ENCODE data around the gene RBM20. TPM values are rescaled to one million over a fixed set of nuclear protein-coding genes. Genes with fewer than 3 reads are reported as not detected.
"Not testable (repeated sequence)": the region's sequence is repeated elsewhere in the genome, so short reads cannot be mapped to it uniquely, and the experiment has no call there.

RBM20 gene
- total RNA-seq (2014; rRNA removed; shearing (Covaris generic)): 0.27 and 0.40 TPM in 2 replicates
- 0.19 and 0.66 TPM in 2 replicates for polyA plus RNA-seq (2015; cell fraction: cytosol; rRNA removed)
- 0.57 and 1.2 TPM in 2 replicates for polyA plus RNA-seq (2015; cell fraction: nucleus; rRNA removed)

DNA sequence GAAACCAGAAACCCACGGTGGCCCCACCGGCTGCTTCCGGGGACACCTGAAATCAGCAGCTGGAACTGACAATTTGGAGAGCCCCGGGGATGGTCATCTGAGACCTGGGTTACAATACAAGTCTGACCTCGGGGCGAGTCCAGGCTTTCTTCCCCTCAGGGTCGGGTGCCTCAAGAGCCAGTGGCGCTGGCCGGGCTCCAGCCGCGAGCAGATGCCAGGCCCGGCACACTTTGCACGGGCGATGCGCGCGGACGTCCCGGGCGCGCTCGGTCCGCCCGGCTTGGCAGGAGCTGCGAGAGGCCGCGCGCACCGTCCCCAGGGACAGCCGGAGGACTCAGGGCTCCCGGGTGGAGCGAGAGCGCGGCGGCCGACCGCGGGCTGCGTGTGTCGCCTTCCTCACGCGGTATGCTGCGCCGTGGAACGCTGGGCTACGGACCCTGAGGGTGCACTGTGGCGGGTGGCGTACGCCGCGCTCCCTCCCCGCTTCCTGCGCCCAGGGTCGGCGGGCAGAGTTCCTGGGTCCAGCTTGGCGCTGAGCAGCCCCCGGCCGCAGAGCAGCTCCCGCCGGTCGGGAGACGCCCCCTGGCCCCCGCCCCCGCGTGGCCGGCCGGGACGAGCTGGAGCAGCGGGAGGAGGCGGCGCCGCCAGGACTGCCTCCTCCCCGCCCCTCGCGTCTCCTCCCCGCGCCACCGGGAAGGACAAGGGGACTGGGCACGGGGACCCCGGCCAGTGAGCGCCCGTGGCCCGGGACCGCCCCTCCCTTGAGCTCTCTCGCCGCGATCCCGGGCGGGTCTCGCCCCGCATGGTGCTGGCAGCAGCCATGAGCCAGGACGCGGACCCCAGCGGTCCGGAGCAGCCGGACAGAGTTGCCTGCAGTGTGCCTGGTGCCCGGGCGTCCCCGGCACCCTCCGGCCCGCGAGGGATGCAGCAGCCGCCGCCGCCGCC lies at the start of gene RBM20:
TSS of gene RBM20 (plus strand) at position 684 of the 945 bp plus-strand sequence. CDS start at position 803, 119 bp downstream.
- no peak for DNase-seq (ENCODE audit: low read depth)

DNA sequence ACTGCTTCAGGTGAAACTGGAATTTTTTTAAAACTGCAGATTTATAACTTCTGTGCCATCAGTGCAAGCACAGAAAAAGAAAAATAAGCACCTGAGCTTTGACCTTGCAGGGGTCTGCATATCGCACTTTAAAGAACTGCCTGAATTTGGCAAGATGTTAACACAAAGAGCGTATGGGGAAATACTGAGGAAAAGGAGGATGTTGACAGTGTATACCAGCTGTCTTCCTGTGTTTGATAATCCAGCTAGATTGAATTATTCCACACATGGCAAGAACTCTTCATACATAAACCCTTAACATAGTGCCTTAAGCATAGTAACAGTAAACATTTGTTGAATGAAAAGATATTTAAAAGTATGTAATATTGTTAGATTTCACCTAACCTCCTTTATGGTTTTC lies 46.7 kb upstream of the RBM20 start:
- DNase-seq (ENCODE audit: low read depth): no peak

DNA sequence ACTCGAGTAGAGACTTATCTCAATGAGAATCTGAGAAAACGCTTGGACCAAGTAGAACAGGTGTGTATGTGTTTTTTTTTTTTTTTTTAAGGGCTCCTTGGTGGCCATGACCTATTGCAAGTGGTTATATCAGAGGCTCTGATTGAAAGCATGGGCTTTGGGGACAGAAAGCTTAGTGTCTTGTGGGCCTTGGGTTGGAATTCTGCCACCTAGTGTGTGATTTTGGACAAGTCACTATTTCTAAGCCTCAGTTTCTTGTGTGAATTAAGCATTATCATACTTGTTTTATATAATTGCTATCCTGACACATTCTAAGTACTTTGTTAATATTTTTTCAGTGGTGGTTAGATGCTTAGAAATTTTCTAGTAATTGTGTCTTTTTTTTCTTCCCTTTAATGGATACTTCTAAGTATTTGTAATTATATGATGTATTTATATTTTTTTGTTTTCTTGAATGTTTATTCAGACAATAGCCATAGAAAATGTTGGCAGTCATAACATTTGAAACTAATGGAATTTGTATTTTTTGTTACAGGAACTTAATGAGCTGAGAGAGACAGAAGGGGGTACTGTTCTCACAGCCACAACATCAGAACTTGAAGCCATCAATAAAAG lies 43.5 kb upstream of the RBM20 start:
- peak; percentile 69 for DNase-seq (ENCODE audit: low read depth)

DNA sequence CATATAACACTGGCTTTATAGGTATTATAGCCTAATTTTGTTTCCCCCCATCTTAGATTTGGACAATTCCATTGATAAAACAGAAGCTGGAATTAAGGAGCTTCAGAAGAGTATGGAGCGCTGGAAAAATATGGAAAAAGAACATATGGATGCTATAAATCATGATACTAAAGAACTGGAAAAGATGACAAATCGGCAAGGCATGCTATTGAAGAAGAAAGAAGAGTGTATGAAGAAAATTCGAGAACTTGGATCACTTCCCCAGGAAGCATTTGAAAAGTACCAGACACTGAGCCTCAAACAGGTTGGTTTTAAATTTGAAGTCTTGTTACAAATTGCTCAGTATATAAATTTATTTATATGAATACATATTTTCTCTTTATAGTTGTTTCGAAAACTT lies 42.6 kb upstream of the RBM20 start:
- no peak for DNase-seq (ENCODE audit: low read depth)

DNA sequence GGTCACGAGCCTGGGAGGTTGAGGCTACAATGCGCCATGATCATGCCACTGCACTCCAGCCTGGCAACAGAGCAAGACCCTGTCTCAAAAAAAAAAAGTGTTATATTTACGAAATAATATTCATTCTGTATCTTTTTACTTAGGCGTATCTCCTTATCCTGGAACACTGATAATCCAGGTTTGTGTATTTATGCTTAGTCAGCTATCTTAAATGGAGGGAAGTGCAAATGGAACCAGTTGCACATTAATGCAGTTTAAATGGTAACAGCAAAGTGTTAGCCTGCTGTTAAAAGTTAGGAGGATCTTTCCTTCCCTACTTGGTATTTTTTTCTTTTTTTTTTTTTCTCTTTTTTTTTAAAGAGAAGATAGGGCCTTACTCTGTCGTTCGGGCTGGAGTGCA lies 36.0 kb upstream of the RBM20 start:
- no peak for DNase-seq (ENCODE audit: low read depth)

DNA sequence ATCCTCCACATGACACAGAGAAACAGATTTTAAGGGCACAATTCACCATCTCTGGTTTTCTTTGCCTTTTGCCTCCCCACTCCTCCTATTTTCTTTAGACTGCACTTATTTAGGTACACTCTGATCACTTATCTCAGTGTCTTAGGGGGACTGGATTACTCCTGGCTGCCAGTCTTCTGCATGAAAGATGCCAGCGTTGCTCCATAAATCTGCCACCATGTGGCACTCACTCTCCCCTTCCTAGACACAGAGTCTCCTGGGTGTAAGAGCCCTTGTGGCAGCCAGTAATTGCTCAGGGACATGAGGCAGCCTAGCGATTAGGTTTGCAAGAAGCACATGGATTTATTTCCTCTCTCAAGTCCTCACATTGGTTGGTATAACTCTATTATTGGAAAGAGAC lies 34.5 kb upstream of the RBM20 start:
- DNase-seq (ENCODE audit: low read depth): peak; percentile 38

DNA sequence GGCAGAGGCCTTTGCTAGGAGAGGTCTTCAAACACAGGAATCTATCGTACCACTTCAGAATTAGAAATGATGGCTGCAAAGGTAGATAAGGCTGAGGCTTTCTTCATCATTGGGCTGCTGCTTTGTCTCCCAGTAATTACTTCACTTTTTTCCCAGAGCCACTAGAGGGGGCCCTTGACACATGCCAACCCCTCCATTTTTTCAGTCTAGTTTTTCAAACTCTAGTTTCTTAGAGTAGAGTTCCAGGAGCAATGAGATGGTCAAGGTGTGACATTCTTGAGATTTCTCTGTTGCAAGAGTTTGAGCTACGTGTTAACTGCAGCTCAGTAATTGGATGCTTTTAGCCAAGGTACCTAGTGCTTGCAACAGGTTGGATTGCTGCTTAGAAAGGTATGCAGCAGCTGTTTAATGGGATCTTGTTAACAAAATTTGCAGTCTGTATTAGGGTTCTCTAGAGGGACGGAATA lies 33.8 kb upstream of the RBM20 start:
- peak; percentile 66 for DNase-seq (ENCODE audit: low read depth)

DNA sequence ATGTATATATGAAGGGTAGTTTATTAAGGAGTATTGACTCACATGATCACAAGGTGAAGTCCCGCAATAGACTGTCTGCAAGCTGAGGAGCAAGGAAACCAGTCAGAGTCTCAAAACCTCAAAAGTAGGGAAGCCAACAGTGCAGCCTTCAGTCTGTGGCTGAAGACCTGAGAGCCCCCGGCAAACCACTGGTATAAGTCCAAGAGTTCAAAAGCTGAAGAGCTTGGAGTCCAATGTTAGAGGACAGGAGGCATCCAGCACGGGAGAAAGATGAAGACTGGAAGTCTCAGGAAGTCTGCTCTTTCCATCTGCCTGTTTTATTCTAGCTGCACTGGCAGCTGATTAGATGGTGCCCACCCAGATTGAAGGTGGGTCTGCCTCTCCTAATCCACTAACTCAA lies 33.4 kb upstream of the RBM20 start:
- DNase-seq (ENCODE audit: low read depth): not testable (repeated sequence)

DNA sequence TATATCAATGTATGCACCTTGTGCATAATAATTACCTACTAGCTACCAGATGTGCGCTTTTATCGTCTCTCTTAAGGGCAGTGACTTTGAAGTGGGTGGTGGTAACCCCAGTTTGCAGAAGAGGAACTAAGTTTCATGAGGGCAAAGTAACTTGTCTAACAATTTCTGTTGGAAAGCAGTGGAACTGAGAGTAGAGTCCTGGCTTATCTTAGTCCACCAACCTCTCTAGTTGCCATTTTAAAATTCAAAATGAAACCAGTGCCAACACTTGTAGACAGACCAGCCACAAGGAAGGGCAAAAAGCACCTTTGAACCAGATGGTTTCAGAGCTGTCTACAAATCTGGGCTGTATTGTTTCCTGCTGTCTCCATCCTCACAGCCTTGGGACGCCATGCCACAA lies 32.0 kb upstream of the RBM20 start:
- DNase-seq (ENCODE audit: low read depth): no peak

DNA sequence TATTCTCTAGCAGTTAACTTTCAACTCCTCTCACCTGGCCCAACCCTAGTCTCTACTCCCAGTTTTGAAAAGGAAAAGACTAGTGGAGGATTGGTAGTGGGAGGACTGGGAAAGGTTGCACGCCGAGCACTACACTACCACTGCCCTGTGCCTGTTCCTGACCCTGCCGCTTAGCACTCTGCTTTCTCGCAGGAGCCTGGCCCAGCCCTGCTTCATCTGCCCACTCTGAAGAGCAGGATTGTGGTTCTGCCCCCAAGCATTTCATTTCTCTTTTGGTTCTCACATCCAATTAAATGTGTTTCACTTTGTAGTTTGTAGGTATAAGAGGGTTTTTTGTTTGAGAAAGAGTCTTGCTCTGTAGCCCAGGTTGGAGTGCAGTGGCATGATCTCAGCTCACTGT lies 31.5 kb upstream of the RBM20 start:
- no peak for DNase-seq (ENCODE audit: low read depth)

DNA sequence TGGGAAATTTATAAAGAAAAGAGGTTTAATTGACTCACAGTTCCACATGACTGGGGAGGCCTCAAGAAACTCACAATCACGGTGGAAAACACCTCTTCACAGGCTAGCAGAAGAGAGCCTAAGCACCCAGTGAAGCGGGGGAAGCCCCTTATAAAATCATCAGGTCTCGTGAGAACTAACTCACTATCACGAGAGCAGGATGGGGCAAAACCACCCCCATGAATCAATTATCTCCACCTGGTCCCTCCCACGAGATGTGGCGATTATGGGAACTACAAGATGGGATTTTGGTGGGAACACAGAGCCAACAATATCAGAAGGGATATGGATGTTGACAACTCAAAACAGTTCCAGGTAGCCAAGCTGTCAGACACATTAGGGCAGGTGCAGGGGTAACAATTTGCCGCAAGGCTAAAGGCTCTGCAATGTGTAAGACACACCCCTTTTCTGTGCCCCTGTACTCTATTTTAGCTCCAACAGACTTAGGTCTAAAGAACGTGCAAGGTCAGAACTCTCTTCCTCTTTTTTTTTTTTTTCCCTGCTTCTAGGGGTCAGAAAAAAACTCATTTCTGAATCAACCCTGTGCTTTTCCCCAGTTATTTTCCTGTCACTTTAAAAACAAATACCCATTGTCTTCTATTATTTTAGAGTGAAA lies 30.7 kb upstream of the RBM20 start:
- no peak for DNase-seq (ENCODE audit: low read depth)

DNA sequence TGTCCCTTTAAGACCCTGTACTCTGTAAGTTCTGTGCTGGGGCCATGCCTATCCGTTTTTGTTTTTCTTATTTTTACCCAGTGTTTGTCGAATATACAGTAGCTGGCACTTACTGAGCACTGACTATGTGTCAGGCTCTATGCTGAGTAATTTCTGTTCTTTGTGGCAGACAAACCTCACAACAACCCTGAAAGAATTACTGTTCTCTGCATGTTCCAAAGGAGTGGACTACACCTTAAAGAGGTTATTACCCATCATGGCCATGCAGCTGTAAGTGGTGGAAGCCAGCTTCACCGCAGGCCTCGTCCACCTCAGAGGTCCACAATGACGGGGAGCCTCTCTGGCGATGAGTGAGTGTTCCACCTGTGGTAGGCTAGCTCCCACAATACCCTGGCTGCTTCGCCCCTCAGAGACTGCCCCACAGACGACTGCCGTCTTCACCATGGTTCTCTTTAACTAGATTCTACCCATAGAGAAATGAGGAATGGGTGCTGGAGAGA lies 30.1 kb upstream of the RBM20 start:
- DNase-seq (ENCODE audit: low read depth): no peak

DNA sequence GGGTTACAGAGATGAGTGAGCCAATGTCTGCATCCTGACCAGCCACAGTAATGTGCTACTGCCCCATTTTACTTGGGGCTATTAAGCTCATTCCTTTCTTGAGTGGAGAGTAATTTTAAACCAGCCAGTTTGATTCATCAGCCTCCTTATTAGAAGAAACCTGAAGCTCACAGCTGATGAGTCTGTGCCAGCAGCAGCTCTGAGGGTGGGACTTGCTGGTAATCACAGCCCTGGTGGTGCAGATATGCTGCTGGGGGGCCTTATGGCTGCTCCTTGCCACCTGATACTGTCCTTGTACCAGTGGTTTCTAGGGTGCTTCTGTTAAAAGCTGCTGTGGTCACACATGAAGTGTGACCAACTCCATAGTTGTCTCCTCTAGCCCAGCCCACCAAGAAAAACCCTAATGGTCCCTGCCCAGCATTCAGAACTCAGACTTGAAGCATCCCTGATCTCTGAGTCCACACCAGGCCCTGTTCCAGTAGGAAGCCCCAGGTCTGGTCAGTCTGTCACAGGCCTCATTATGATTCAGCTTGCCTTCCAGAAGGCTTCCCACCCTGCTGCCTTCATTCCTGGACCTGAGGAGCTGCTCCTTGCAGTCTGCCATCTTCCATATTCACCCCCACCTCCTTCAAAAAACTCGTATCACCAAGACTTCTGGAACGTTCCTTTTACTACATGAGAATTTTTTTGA lies 28.9 kb upstream of the RBM20 start:
- DNase-seq (ENCODE audit: low read depth): no peak

DNA sequence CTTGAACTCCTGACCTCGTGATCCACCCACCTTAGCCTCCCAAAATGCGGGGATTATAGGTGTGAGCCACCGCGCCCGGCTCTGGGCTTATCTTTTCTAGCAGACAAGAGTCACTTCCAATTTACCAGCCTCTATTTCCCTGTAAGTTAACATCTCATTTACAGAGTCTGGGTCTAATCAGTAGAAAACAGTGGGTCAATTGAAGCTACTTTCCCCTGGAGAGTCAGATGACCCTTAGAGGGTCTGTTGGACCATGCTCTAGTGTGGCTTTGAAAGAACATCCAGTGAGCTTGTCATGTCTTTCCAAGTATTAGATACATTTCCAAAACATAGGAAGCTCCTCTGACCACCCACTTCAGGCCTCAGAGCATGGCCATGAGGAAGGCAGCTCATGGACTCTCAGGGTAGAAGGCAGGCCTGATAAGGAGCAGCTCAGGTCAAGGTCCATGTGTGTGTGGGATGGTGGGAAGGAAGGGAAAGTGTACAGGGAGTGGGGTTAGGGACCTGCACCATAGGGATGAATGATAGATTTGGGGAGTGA lies 27.6 kb upstream of the RBM20 start:
- no peak for DNase-seq (ENCODE audit: low read depth)

DNA sequence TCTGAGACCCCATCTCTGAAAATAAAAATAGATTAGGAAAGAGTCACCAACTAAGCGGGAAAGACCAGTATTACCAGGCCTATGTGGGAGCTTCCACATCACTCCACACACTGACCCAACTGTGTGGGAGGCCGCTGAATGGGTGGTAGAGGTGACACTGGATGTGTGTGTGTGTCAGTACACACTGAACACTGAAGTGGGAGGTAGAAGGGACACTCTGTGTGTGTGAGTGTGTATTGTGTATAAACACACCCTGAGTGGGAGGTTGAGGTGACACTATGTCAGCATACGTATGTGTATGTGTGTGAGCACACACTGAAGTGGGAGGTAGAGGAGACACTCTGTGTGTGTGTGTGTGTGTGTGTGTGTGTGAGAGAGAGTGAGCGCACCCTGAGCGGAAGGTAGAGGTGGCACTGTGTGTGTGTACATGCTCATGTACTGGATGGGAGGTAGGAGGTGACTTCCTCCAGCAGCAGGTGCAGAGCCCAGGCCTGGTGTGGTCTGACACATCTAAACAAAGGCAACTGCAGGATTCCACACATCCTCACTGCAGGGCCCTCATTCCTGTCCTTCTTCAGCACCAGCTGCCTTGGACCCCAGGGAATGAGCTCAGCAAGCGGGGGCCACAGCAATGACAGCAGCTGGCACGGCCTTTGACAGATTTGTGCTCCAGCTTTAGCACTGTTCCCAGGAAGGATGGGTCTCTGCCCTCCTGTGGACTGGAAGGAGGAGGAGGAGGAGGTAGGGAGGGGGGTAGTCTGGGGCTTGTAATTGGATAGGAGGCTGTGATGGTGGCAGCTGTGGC lies 26.5 kb upstream of the RBM20 start:
- DNase-seq (ENCODE audit: low read depth): no peak

DNA sequence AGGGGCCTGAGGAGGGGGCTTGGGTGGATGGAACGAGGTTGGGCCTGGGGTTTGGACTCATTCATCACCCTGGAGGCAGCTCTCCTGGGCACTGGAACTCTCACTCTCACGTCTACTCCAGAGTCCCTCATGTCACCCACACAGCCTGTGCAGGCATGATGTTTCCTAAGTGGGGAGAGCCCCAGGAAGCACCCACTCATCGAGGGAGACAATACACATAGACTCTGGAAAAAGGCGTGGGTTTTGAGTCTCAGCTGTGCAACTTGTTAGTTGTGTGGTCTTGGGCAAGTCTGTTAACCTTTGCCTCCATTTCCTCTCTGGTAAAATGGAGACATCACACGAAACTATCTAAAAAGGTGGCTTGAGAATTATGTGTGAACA lies 25.9 kb upstream of the RBM20 start:
- no peak for DNase-seq (ENCODE audit: low read depth)

DNA sequence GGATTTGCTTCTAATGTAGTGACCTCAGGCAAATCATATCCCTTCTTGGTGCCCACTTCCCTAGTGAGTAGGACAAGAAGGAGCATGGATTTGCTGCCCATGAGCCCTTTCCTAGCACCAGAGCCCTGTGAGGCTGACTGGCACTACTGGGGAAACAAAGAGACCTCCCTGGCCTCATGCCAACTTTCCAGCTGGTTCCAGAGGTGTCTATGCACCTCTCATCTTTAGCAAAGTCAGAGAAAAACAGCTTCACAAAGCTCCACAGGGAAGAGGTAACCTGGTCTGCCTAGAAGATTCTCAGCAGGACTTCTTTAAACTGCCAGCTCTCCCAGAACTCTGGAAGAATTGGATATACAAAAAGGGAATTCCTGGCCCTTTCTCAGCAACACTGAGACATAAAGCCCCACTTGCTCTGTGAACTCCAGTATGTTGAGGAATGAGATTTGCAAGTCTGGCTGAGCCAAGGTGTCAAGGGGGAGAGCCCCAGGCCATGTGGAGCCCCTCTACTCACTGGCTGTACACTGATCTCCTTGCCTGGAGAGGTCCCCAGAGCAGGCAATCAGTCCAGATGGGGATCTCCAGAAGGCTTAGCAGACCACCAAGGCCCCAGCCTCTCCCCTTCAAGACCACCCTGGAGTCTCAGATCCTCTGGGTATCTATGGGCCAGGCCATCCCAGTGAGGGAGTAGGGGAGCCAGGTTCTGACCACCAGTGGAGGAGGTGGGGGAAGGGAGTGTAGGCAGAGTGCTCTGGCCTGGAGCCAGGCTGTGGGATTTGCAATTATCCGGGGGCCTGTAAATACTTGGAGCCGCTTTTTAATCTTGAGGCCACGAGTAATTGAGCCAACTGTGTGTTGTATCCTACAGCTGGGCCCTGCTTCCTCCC lies 24.4 kb upstream of the RBM20 start:
- no peak for DNase-seq (ENCODE audit: low read depth)

DNA sequence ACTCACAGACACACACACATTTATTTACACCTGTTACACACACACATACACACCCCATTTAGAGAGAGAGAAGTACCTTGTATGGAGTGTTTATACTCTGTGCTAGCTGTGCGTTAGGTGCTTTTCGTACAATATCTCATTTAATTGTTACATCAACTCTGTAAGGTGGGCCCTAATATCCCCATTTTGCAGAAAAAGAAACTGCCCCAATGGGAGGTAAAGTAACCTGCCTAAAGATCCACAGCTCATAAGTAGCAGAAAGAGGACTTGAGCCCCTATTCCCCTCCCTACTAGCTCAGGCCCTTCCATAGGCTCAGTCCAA lies 23.8 kb upstream of the RBM20 start:
- DNase-seq (ENCODE audit: low read depth): no peak

DNA sequence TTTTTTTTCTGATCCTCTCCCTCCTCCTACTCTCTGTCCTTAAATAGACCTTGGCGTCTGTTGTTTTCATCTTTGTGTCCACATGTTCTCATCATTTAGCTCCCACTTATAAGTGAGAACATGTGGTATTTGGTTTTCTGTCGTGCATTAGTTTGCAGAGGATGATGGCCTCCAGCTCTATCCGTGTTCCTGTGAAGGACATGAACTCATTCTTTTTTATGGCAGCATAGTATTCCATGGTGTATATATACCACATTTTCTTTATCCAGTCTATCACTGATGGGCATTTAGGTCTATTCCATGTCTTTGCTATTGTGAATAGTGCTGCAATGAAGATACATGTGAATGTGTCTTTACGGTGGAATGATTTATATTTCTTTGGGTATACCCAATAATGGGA lies 20.8 kb upstream of the RBM20 start:
- DNase-seq (ENCODE audit: low read depth): not testable (repeated sequence)

All from HT1080 (cell line).